HG03039 (cell line): ENCODE results near the gene UQCRC2.
"Not testable (repeated sequence)": the region's sequence is repeated elsewhere in the genome, so short reads cannot be mapped to it uniquely, and the experiment has no call there.

ENCODE experiments used
- ATAC-seq: cut with Tn5 transposase; IDR thresholded peaks from one replicate; pipeline ENCODE4 v1.9.1; 2021; ENCODE audit warnings: mild to moderate bottlenecking, moderate library complexity; ENCODE audit not compliant: unreplicated experiment

UQCRC2 gene

GRCh38 chr16:21980032-21980431 is 26.9 kb downstream of the UQCRC2 start:
- no peak for ATAC-seq

DNA sequence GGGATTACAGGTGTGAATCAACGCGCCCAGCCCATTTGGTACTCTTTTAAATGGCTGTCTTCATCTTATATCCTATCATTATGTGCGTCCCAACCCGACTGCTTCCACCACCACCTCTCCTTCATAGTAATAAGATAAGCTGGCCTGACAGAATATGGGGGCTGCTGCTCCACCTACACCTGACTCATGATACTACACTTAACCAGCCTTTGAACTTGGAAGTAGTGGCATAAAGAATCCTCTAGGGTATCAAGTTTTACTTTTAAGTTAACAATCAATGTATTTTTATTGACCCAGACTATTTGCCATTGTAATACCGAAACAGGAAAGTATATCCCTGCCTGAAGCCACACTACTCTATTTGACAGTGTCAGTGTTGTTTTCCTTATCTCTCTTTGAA is 28.9 kb downstream of the UQCRC2 start:
- ATAC-seq: no peak

DNA sequence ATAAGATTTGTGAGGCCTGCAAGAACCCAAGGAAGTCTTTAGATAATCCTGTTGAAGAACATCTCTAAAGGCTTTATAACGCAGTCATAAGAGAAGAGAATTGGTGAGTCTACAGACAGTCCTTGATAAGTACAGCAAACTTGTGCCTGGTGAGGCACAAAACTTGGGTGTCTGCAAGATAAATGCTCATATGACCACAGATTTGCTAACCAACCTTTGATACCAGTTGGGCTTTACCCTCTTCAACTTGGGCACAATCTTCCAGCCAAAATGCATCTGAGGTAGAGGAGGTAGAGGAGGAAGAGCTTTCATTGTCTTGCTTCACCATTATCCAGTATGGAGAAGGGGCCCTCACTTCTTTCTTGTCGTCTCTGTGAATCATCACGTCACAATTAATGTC is 30.9 kb downstream of the UQCRC2 start:
- ATAC-seq: no peak

DNA sequence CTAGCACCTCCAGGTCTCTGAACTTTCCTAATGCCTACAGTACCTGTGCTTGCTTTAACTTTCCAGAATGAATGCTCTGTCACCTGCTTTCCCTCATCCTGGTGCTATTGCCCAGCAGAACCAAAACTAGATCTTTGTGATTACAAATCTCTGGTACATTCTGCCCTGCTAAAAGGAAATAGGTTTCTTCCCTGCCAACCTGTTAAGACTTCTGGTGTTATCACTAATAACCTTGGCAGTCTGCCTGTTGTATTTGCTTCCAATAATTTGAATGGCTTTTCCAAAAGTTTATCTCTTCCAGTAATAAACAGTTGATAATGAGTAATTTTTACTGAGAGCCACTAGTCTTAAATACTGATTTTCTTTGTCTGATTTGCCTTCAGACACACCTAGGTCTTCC is 32.4 kb downstream of the UQCRC2 start:
- no peak for ATAC-seq

DNA sequence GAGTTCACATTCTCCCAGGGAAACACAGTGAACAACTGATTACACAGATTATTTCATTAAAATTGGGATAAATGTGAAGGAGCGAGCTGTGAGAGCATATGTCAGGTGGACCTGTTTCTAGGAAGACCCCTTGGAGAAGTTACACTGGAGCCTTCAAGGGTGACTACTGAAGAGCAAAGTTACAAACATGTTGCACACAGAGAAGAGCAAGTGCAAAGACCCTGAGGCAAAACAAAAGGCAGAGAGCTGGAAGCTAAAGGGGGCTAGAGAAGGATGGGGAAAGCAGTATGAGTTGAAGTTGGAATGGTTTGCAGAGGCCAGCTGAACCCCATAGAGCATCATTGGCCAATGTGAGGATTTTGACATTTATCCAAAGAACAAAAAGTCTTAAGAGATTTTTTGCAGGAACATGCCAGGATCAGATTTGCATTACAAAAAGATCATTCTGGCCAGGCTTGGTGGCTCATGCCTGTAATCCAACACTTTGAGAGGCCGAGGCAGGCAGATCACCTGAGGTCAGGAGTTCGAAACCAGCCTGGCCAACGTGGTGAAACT is 33.6 kb downstream of the UQCRC2 start:
- no peak for ATAC-seq

DNA sequence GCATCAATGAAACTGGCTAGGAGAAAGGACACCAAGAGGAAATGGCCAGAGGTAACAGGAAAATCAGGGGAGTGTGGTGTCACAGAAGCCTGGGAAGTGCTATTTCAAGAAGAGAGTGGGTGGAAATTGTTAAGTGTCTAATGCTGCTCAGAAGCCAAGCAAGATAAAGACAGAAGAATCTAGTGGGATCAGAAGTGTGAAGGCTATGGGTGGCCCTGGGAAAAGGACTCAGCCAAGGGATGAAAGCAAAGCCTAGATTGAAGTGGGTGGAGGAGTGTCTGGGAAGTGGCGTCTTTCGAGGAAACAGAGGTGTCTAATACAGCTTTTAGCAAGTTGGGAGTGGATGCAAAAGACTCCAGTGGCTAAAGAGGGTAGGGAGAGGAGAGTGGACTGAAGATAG is 34.3 kb downstream of the UQCRC2 start:
- no peak for ATAC-seq

- ATAC-seq: no peak
Measured at GRCh38 chr16:21989133-21989532, 36.0 kb downstream of the UQCRC2 start.

DNA sequence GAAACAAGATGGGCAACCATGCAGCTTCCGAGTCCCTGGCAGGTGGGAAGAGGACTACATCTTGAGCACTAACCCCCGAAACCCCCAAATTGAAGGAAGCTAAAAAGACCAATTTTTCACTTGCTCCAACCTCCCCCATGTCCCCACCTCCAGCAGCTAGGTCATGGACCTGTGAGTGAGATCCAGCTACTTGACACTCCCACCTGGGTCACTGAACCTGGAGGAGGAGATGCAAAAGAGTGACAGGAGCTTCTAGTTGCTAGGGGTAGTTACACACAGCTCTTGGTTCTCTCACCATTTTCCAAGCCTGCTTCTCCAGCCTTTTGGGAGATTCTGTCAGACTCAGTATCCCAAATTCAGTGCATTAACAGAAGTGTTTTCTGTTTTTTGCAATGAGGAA is 36.6 kb downstream of the UQCRC2 start:
- no peak for ATAC-seq

- ATAC-seq: no peak
Measured at GRCh38 chr16:21990381-21990944, 37.3 kb downstream of the UQCRC2 start.

DNA sequence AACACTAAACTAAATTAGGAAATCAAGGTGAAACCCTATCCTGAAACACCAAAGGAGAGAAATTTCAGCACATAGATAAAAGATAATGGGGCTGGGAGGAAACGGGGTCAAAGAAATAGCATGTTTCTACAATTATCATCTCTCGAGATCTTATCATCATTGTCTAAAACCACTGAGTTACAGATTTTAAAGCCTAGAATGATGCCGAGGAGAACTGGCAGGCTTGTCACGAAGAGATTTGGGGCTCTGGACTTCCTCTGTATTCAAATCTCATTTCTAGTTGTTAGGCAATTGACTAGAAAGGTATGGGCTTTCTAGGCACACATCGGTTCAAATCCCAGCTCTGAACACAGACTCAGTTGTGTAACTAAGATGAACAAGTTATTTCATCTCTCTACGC is 38.5 kb downstream of the UQCRC2 start:
- no peak for ATAC-seq

GRCh38 chr16:21994856-21995465 is 41.8 kb downstream of the UQCRC2 start:
- ATAC-seq: no peak

- no peak for ATAC-seq
Measured at GRCh38 chr16:21996923-21997696, 43.9 kb downstream of the UQCRC2 start.

DNA sequence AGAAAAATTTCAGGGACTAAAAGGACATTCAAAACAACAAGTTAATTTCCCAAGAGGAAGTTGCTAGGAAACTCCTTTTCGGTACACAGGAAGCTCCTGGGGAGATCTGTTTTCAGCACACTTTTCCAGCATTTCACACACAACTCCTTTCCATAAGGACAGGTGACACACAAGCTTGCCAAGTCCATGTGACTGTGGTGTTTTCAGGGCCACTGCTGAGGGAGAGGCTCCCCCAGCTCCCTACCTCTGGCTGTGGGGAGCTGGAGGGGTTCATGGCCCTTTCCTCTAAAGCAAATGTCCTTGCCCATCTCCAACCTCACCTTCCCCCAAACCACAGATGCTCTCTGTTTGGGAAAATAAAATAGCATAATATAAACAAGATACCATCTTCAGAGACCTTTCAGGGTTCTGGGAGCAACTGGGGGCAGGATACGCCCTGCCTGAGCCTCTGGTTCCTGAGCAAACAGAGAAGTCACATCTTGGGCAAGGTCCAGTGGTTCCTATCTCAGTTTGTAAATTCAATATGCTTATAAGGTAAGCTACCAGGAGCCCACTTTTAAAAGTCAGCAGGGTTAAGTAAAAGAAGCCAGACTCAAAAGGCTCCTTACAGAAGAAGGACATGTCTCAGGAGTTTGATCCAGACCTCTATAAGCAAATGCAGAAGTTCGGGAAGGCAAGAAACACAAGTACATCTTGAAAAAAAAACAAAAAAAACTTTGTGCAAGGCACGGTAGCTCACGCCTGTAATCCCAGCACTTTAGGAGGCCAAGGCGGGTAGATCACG is 44.7 kb downstream of the UQCRC2 start:
- no peak for ATAC-seq

GRCh38 chr16:22001591-22001990 is 48.4 kb downstream of the UQCRC2 start:
- ATAC-seq: no peak

DNA sequence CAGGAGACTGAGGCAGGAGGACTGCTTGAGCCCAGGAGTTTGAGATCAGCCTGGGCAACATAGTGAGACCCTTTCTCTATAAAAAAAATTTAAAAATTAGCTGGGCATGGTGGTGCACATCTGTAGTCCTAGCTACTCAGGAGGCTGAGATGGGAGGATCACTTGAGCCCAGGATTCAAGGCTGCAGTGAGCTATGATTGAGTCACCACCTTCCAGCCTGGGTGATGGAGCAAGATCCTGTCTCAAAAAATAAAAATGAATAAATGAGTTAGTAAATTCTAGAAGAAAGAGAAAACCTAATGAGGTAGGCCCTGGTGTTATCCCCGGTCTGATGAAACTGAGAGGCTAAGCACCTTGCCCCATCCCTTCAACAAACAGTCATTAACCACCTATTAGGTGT is 48.9 kb downstream of the UQCRC2 start:
- ATAC-seq: not testable (repeated sequence)

- no peak for ATAC-seq
Measured at GRCh38 chr16:22003195-22003594, 50.0 kb downstream of the UQCRC2 start.

DNA sequence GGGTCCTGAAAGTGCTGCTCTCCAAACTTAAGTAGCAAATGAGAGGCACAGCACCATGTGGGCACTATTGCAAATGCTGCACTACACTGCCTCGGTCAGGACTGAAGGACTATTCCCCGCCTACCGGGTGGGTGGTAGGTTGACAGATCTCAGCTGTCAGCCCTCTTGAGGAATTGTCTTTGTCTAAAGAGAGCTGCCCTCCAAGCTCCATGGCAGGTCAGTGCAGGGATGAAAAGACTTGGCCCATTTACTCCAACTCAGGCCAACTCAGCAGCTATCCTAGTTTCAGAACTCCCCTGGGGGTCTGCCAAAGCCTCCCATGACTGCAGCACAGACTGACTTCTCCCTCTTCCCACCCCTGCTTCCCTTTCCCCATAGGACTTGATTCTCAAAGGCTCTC is 51.2 kb downstream of the UQCRC2 start:
- ATAC-seq: no peak

- ATAC-seq: no peak
Measured at GRCh38 chr16:22005746-22006145, 52.6 kb downstream of the UQCRC2 start.

DNA sequence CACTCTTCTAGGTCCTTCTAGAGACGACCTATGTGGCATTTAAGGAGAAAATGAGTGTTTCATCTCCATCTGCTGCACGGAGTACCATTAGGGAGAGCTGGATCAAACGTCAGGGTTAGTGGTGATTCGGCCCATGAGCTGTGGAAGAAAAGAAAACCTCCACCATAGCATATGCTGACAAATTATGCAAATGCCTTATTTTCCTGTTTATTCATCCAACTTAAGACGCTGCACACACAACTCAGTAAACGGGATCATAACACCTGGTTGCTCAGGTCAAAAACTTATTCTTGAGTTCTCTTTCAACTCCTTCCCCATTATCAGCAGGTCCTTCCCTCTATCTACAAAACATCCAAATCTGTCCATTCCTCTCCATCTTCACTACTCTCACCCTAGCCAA is 53.5 kb downstream of the UQCRC2 start:
- ATAC-seq: no peak

DNA sequence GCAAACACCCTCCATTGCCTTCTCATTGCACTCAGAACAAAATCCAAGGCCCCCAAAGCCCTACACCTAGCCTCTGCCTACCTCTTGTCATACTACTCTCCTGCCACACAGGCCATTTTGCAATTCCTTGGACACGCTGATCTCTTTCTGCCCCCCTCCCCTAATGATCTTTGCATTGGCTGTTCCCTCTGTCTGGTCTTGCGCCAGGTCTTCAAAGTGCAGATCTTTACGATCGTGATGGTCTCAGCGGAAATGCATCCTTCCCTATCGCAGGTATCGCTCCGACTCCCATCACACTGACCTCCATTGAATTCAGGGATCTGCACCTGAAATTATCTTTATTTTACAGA is 54.0 kb downstream of the UQCRC2 start:
- no peak for ATAC-seq

DNA sequence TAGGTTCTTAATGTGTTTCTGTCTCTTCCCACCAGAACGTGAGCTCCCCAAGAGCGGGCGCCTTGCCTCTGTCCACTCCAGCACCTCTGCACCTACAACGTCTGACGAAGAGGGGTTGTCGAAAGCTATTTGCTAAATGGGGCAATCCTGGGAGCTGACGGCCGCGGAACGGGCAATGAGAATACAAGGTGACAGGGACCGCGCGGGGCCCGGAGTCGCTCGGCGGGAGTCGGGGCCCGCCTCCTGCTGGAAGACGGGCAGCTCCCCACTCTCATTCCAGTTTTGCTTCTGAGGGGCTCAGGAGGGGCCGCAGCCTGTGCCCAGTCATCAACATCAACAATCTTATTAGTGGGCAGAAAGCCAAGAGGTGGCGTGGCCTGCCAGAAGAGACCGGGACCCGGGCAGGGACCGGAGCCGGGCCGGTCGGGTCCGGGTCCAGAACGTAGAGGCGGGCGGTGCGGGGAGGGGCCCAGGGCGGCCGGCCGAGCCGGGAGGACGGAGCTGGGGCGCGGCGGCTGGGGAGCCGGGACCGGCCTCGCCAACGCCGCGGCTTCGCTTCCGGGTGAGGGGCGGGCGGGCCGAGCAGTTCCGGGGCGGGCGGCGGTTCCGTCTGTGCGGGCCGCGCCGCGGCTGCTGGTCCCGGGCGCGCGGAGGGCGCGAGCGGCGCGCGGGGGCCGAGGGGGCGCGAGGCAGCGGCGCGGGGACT is 54.5 kb downstream of the UQCRC2 start, which contains the start of gene MOSMO:
MOSMO (plus strand) TSS at position 603 of the 706 bp plus-strand sequence. CDS start 191 bp downstream, outside the sequence.
- ATAC-seq: no peak
